IMR-90 (cell line): ENCODE data around the gene STAP1. TPM values are rescaled to one million over a fixed set of nuclear protein-coding genes. Genes with fewer than 3 reads are reported as not detected.

Experiments used
- ATAC-seq: fragments of 200-7000 bp; cut with Tn5 transposase; 2 replicates; pipeline ENCODE4 v1.9.1; 2020; ENCODE audit warnings: low read depth, mild to moderate bottlenecking, moderate library complexity
- Bru-seq: library from RNA; stranded (reverse); fragments of 400-500 nt; gene quantifications from one replicate; lab custom pipeline; 2021; lab: Mats Ljungman, UMichigan
- BruChase-seq, 2 experiments: library from RNA; stranded (reverse); fragments of 400-500 nt; gene quantifications; one replicate each; lab custom pipeline; 2021; lab: Mats Ljungman, UMichigan
- BruUV-seq: library from RNA; stranded (reverse); fragments of 400-500 nt; replicated peaks from 2 replicates; lab custom pipeline; 2021; lab: Mats Ljungman, UMichigan
- CTCF ChIA-PET: fragments of 300-600 bp; formaldehyde crosslinking; extraction: SDS; loops from one replicate; lab custom pipeline; 2021; ENCODE audit warnings: antibody characterized with exemption; lab: Yijun Ruan, JAX
- POLR2A ChIA-PET: fragments of 300-600 bp; sonication (Branson Sonifier 250); formaldehyde crosslinking; loops from one replicate; lab custom pipeline; 2022; ENCODE audit warnings: antibody characterized with exemption; ENCODE audit not compliant: unreplicated experiment; lab: Charles Lee
- DNase-seq: peaks from one replicate; pipeline ENCODE4 v3.0.0; 2013
- H2AFZ ChIP-seq: replicated peaks from 2 replicates; pipeline ENCODE3; 2013; ENCODE audit warnings: low read length, mild to moderate bottlenecking; ENCODE audit not compliant: poor library complexity
- H2AK5ac ChIP-seq: 2 replicates; pipeline ENCODE4 v1.6.1; 2013; ENCODE audit warnings: low read depth, low read length, inconsistent platforms
- H2AK9ac ChIP-seq: replicated peaks from 2 replicates; pipeline ENCODE3; 2013; ENCODE audit warnings: mild to moderate bottlenecking, low read depth, low read length, moderate library complexity; ENCODE audit not compliant: poor library complexity
- H2BK120ac ChIP-seq: 2 replicates; pipeline ENCODE4 v1.6.1; 2013; ENCODE audit warnings: low read depth, low read length, inconsistent platforms
- H2BK15ac ChIP-seq: 3 replicates; pipeline ENCODE4 v1.6.1; 2013; ENCODE audit warnings: low read depth, low read length, inconsistent platforms
- H2BK20ac ChIP-seq: 2 replicates; pipeline ENCODE4 v1.6.1; 2013; ENCODE audit warnings: low read depth, mild to moderate bottlenecking, inconsistent platforms, low read length, moderate library complexity
- H2BK5ac ChIP-seq: 2 replicates; pipeline ENCODE4 v1.6.1; 2013; ENCODE audit warnings: mild to moderate bottlenecking, low read depth, low read length, inconsistent platforms; ENCODE audit not compliant: poor library complexity, severe bottlenecking
- H3K14ac ChIP-seq: replicated peaks from 2 replicates; pipeline ENCODE4 v1.6.1; 2013; ENCODE audit warnings: low read depth, low read length, inconsistent platforms
- H3K18ac ChIP-seq: 2 replicates; pipeline ENCODE4 v1.6.1; 2013; ENCODE audit warnings: low read depth, low read length, control low read depth
- H3K23ac ChIP-seq: 2 replicates; pipeline ENCODE4 v1.6.1; 2013; ENCODE audit warnings: low read depth, low read length, inconsistent platforms
- H3K27ac ChIP-seq: 2 replicates; pipeline ENCODE4 v1.5.1; 2013; ENCODE audit warnings: mild to moderate bottlenecking, control low read depth, low read length; ENCODE audit not compliant: insufficient read depth
- H3K27me3 ChIP-seq: 2 replicates; pipeline ENCODE4 v1.6.1; 2013; ENCODE audit warnings: low read length; ENCODE audit not compliant: control insufficient read depth, insufficient read depth
- H3K36me3 ChIP-seq: 2 replicates; pipeline ENCODE4 v1.6.1; 2013; ENCODE audit warnings: low read length, mixed read lengths; ENCODE audit not compliant: control insufficient read depth, insufficient read depth
- H3K4ac ChIP-seq: 2 replicates; pipeline ENCODE4 v1.6.1; 2013; ENCODE audit warnings: low read depth, low read length, inconsistent platforms
- H3K4me1 ChIP-seq: 2 replicates; pipeline ENCODE4 v1.6.1; 2013; ENCODE audit warnings: low read length, mixed read lengths; ENCODE audit not compliant: control insufficient read depth, insufficient read depth
- H3K4me2 ChIP-seq: 2 replicates; pipeline ENCODE4 v1.6.1; 2013; ENCODE audit warnings: low read depth, mild to moderate bottlenecking, control low read depth, low read length, moderate library complexity
- H3K4me3 ChIP-seq: 2 replicates; pipeline ENCODE4 v1.5.1; 2013; ENCODE audit warnings: low read depth, mild to moderate bottlenecking, control low read depth, low read length, moderate library complexity; ENCODE audit not compliant: insufficient read depth
- H3K56ac ChIP-seq: 2 replicates; pipeline ENCODE4 v1.6.1; 2013; ENCODE audit warnings: low read length, inconsistent platforms; ENCODE audit not compliant: insufficient read depth; ENCODE audit errors: extremely low read depth
- H3K79me1 ChIP-seq, 2 experiments: 2 replicates each; pipeline ENCODE4 v1.6.1; 2013; ENCODE audit warnings: low read length in 2 of 2, inconsistent platforms in 1 of 2, low read depth in 1 of 2
- H3K9ac ChIP-seq: 2 replicates; pipeline ENCODE4 v1.6.1; 2013; ENCODE audit warnings: low read depth, low read length, control low read depth
- H3K9me1 ChIP-seq: 2 replicates; pipeline ENCODE4 v1.6.1; 2013; ENCODE audit warnings: low read length, inconsistent platforms; ENCODE audit not compliant: insufficient read depth
- H3K9me3 ChIP-seq: 2 replicates; pipeline ENCODE4 v1.6.1; 2013; ENCODE audit warnings: low read length; ENCODE audit not compliant: control insufficient read depth, insufficient read depth
- H4K20me1 ChIP-seq: 2 replicates; pipeline ENCODE4 v1.6.1; 2013; ENCODE audit warnings: low read length, inconsistent platforms; ENCODE audit not compliant: insufficient read depth
- H4K5ac ChIP-seq: 2 replicates; pipeline ENCODE4 v1.6.1; 2013; ENCODE audit warnings: mild to moderate bottlenecking, low read depth, low read length, control low read depth
- H4K8ac ChIP-seq, 2 experiments: 2 replicates each; pipeline ENCODE4 v1.6.1; 2013; ENCODE audit warnings: low read depth in 2 of 2, low read length in 2 of 2, control low read depth in 1 of 2, inconsistent platforms in 1 of 2
- H4K91ac ChIP-seq: 2 replicates; pipeline ENCODE4 v1.6.1; 2013; ENCODE audit warnings: low read depth, low read length, inconsistent platforms; ENCODE audit not compliant: insufficient read depth
- CHD1 ChIP-seq: IDR thresholded peaks from 2 replicates; pipeline ENCODE4 v1.6.1; 2012; ENCODE audit warnings: low read depth, low read length, improper control_type of control experiment
- ELK1 ChIP-seq: fragments of 150-350 bp; IDR thresholded peaks from 2 replicates; pipeline ENCODE4 v1.6.1; 2016; ENCODE audit warnings: low read depth, mild to moderate bottlenecking, low read length, moderate library complexity, borderline replicate concordance
- FOS ChIP-seq: fragments of 150-350 bp; IDR thresholded peaks from 2 replicates; pipeline ENCODE4 v1.6.1; 2016; ENCODE audit warnings: low read depth, low read length
- NFE2L2 ChIP-seq: fragments of 150-350 bp; IDR thresholded peaks from 2 replicates; pipeline ENCODE4 v1.6.1; 2016; ENCODE audit warnings: low read depth, mild to moderate bottlenecking, low read length
- RAD21 ChIP-seq: IDR thresholded peaks from 2 replicates; pipeline ENCODE4 v1.6.1; 2012; ENCODE audit warnings: low read length, improper control_type of control experiment
- SMC3 ChIP-seq: fragments of 150-350 bp; IDR thresholded peaks from 2 replicates; pipeline ENCODE4 v1.6.1; 2016; ENCODE audit warnings: low read depth, mild to moderate bottlenecking, antibody characterized with exemption, low read length, moderate library complexity
- WGBS, 2 experiments: methylation state at CpG; one replicate each; pipeline versions ENCODE4 v1.1.5 to v1.1.7; 2013; ENCODE audit warnings: missing lambda C conversion rate in 2 of 2; ENCODE audit not compliant: insufficient read length in 1 of 2; ENCODE audit errors: extremely low coverage in 2 of 2; 5-methylcytosine and 5-hydroxymethylcytosine counted together
- dilution Hi-C: fragments of 300-500 bp; cut with HindIII; formaldehyde crosslinking; loops from one replicate; pipeline ENCODE4 v1.14.3; 2018; ENCODE audit warnings: low sequenced_read_pairs; ENCODE audit not compliant: unreplicated experiment
- in situ Hi-C: fragments of 300-500 bp; cut with MboI; formaldehyde crosslinking; loops from 3 replicates; pipeline ENCODE4 v1.14.3; 2019; ENCODE audit warnings: low sequenced_read_pairs, inconsistent platforms, mixed read lengths
- intact Hi-C: fragments of 100-400 bp; cut with micrococcal nuclease; formaldehyde crosslinking; loops from 2 replicates; pipeline ENCODE4 v1.10.0; 2022
- long read RNA-seq: library from polyadenylated mRNA; unstranded; transcript quantifications from one replicate; pipeline ENCODE4 v2.0.0, GENCODE V29; 2021; ENCODE audit not compliant: unreplicated experiment
- polyA plus RNA-seq, 3 experiments: library from polyadenylated mRNA; depleted of rRNA; stranded (reverse); fragments of >200 nt; gene quantifications; 2 replicates each; pipeline ENCODE4 v1.2.3, GENCODE V29; 2012; ENCODE audit warnings: low replicate concordance in 1 of 3
- total RNA-seq: library from RNA; depleted of rRNA; stranded (reverse); fragments of >200 nt; gene quantifications from 2 replicates; pipeline ENCODE4 v1.2.3, GENCODE V29; 2012; rRNA removed

STAP1 gene
- total RNA-seq = not detected in 2 replicates
- not detected in 2 replicates for polyA plus RNA-seq (2012; rRNA removed)
- polyA plus RNA-seq (2012; cell fraction: cytosol; rRNA removed) = not detected in 2 replicates
- not detected in 2 replicates for polyA plus RNA-seq (2012; cell fraction: nucleus; rRNA removed; ENCODE audit: low replicate concordance)
- not detected for Bru-seq, nascent RNA
- BruChase-seq, experiment 1, labeled RNA remaining after a 6-hour chase = not detected
- not detected for BruChase-seq, experiment 2, labeled RNA remaining after a 2-hour chase
- long read RNA-seq = 0 reads

GRCh38 chr4:67558493-67558892, at the start of gene STAP1:
Gene STAP1, plus strand, starts transcription at chr4:67558727. Its CDS starts 83 bp downstream, at chr4:67558810.
- Histone ChIP-seq H4K5ac (no peak within 1 kb of the TSS), H3K79me1 (no peaks in the 10 kb centered on the region), H4K91ac (no peak within 1 kb of the TSS), H2AFZ (no peak within 1 kb of the TSS), H2BK5ac (no peak within 1 kb of the TSS), H3K18ac (no peak within 1 kb of the TSS), H4K20me1 (no peaks in the 10 kb centered on the region), H2AK5ac (no peak within 1 kb of the TSS), H3K23ac (no peak within 1 kb of the TSS), H3K4me1 (no peaks in the 10 kb centered on the region), H2BK20ac (no peak within 1 kb of the TSS), H3K9ac (no peak within 1 kb of the TSS), H2BK120ac (no peak within 1 kb of the TSS), H2BK15ac (no peak within 1 kb of the TSS), H3K4me3 (no peak within 1 kb of the TSS), H3K4me2 (no peak within 1 kb of the TSS), H3K36me3 (no peaks in the 10 kb centered on the region), H3K27me3 (no peaks in the 10 kb centered on the region), H3K27ac (no peak within 1 kb of the TSS), H3K4ac (no peak within 1 kb of the TSS), H2AK9ac (no peak within 1 kb of the TSS), H3K14ac (no peak within 1 kb of the TSS), H4K8ac (no peak within 1 kb of the TSS), H3K9me3 (no peaks in the 10 kb centered on the region), H3K9me1 (no peaks in the 10 kb centered on the region), H3K56ac (no peak within 1 kb of the TSS)
- CTCF ChIA-PET = no interaction called here
- DNase-seq (no peak), ATAC-seq (no peak)
- BruUV-seq = no TSS peak
- dilution Hi-C loops (no loop called here), intact Hi-C loops (no loop called here), in situ Hi-C loops (no loop called here)
- WGBS, 2 experiments = no CpG with 5 or more reads among the region's 4 CpGs
- POLR2A ChIA-PET = no interaction called here
- TF ChIP-seq SMC3 (no peak), FOS (no peak), ELK1 (no peak), RAD21 (no peak), CHD1 (no peak), NFE2L2 (no peak)
